Fibroblast of villous mesenchyme (primary cell): ENCODE measurements around the gene NCOR1. TPM values are rescaled to one million over a fixed set of nuclear protein-coding genes. Genes with fewer than 3 reads are reported as not detected.
A peak's percentile ranks its signal among the peaks of the same experiment; 100 is the strongest.

Experiments
- DNase-seq: peaks from one replicate; pipeline ENCODE4 v3.0.0-alpha.2; 2010; ENCODE audit warnings: low read depth
- H3K4me3 ChIP-seq: 2 replicates; pipeline ENCODE4 v1.5.1; 2011; ENCODE audit warnings: low read depth, mild to moderate bottlenecking, low read length
- total RNA-seq: library from RNA; depleted of rRNA; stranded (reverse); fragments of >200 nt; gene quantifications from 2 replicates; pipeline ENCODE4 v1.2.3, GENCODE V29; 2012
- TF ChIP-seq, protein P1 (sequence below): IDR thresholded peaks from 2 replicates; pipeline ENCODE4 v1.5.1; 2012; ENCODE audit warnings: low read depth, mild to moderate bottlenecking, low read length; ENCODE audit not compliant: insufficient read depth

NCOR1 gene
- total RNA-seq, 1 donor = 83.3 TPM

- TF ChIP-seq, protein P1, sequence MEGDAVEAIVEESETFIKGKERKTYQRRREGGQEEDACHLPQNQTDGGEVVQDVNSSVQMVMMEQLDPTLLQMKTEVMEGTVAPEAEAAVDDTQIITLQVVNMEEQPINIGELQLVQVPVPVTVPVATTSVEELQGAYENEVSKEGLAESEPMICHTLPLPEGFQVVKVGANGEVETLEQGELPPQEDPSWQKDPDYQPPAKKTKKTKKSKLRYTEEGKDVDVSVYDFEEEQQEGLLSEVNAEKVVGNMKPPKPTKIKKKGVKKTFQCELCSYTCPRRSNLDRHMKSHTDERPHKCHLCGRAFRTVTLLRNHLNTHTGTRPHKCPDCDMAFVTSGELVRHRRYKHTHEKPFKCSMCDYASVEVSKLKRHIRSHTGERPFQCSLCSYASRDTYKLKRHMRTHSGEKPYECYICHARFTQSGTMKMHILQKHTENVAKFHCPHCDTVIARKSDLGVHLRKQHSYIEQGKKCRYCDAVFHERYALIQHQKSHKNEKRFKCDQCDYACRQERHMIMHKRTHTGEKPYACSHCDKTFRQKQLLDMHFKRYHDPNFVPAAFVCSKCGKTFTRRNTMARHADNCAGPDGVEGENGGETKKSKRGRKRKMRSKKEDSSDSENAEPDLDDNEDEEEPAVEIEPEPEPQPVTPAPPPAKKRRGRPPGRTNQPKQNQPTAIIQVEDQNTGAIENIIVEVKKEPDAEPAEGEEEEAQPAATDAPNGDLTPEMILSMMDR = no peak
- H3K4me3 ChIP-seq = no peak overlapping the region
- peak; percentile 56 for DNase-seq
These were observed 162.8 kb downstream of the NCOR1 start for GRCh38 chr17:16052486-16052885.

GRCh38 chr17:16050844-16051243, 164.5 kb downstream of the NCOR1 start:
- DNase-seq = no peak
- TF ChIP-seq, protein P1 = no peak

GRCh38 chr17:16048811-16049449, 166.4 kb downstream of the NCOR1 start:
- TF ChIP-seq, protein P1 = no peak
- DNase-seq = no peak
- no peak overlapping the region for H3K4me3 ChIP-seq

More at GRCh38 chr17:16050844-16051243, 164.5 kb downstream of the NCOR1 start:
- no peak overlapping the region for H3K4me3 ChIP-seq

- peak; percentile 45 for DNase-seq
These were observed 168.4 kb downstream of the NCOR1 start for GRCh38 chr17:16046966-16047365.

GRCh38 chr17:16044487-16044886, 170.8 kb downstream of the NCOR1 start:
- H3K4me3 ChIP-seq = no peak overlapping the region
- TF ChIP-seq, protein P1 = no peak
- DNase-seq = no peak

More at GRCh38 chr17:16046966-16047365, 168.4 kb downstream of the NCOR1 start:
- TF ChIP-seq, protein P1 = no peak
- no peak overlapping the region for H3K4me3 ChIP-seq

GRCh38 chr17:16040710-16041251, 174.6 kb downstream of the NCOR1 start:
- no peak overlapping the region for H3K4me3 ChIP-seq
- DNase-seq = peak; percentile 41
- TF ChIP-seq, protein P1 = no peak
